Peyer's patch (tissue), 4 donors: Measurements from ENCODE around the gene FOXO6.

Experiments used
- CTCF ChIP-seq, 6 experiments: fragments of 450-650 bp in 4 of 6; fragments of 200-600 bp in 2 of 6; sonication (generic) in 1 of 6; IDR thresholded peaks; one replicate each; pipeline ENCODE4 v1.5.1; 2017 to 2019; ENCODE audit warnings: antibody characterized with exemption in 6 of 6, mild to moderate bottlenecking in 3 of 6, moderate library complexity in 1 of 6
- POLR2A ChIP-seq, 2 donors: fragments of 450-650 bp; IDR thresholded peaks; one replicate each; pipeline ENCODE4 v1.5.1; 2017; ENCODE audit warnings: antibody characterized with exemption in 2 of 2, mild to moderate bottlenecking in 2 of 2, moderate library complexity in 2 of 2

- no peak for TF ChIP-seq CTCF (IDR thresholded peaks at IDR 0.05)
- no peak for TF ChIP-seq POLR2A (IDR thresholded peaks at IDR 0.05)
Observed at GRCh38 chr1:41430582-41430981, 69.3 kb downstream of the FOXO6 start.
